Left hindlimb (tissue), 1 donor: ENCODE data around the gene TECTB.

Experiments used
- DNase-seq: peaks from one replicate; pipeline ENCODE4 v3.0.0-alpha.2; 2018

Gene TECTB

GRCh38 chr10:112313234-112313633, 30.0 kb downstream of the TECTB start:
- DNase-seq = no peak

DNA sequence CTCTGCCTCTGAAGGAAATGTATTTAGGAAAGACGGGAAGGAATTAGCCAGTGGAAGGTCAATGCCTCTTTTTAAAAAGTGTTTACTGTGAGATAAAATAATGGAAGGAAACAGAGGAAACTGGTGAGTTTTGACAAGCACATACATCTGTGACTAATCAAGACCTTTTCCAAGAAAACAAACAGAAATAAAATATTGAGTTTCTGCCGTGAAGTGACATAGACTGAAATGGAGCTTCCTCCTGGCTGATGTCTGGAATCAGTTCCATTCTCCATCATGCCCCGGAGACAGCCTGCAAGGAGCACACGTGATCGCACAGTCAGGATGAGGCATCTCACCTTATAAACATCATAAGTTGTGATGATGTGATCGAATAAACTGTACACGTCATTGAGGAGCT, 30.7 kb downstream of the TECTB start:
- DNase-seq = no peak

DNA sequence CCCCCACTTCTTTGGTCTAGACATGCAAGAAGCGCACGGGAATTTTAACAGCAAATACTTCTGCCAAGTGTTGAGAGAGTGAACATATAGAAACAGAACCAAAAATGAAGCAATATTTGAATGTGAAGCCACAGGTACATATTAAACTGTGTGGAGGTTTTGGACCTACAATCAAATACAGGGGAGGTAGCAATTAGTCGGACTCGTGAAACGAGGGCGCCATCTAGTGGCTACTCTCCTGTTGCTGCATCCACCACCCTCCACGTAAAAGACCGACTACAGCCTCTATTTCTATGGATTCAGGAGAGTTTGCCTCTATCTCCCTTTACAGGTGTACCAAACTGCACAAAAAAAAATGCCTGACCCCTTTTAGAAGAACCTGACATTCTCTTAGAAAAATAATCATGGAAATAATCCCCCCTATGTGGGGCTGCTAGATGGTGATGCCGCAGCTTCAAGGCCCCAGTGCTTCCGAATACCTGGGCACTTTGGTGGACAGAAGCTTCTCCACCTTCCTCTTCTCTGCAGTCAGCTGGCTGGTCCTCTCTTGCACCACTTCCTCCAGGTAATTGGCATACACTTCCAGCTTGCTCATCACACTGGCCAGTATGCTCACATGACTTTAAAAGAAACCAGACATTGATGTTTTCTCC, 31.7 kb downstream of the TECTB start:
- DNase-seq = peak; percentile 64

DNA sequence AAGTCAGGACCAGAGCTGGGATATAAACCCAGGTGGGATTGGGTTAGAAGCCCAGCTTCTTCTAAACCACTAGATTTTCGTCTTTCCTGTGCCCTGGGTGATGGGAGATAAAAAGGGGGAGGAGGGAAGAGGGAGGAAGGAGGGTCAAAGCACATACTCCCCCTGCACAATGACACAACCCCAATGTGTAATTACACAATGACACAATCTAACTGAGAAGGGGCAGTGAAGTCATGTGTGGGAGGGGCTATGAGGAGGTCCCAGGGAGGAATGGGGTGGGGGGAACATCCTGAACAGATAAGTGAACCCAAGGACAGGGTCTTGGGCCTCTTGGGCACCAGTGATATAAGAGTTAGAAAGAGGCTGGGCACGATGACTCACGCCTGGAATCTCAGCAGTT, 44.5 kb downstream of the TECTB start:
- DNase-seq = no peak

DNA sequence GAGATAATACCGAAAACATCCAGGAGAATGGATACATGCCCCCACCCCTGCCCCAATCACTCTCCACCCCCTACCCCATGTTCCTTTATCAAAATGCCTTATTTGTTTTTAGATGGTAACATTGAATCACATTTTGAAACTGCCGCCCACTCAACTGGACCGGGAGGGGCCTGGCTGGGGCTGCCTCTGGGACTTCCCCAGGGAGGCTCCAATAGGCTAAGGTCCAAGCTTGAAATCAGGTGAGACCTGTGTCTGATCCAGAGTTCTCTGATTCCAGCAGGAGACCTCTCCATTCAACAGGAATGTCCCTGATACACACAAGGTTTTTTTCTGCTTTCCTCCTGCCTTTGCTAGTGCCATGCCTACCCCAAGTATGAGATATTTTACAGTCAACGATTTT, 47.0 kb downstream of the TECTB start:
- DNase-seq = no peak

DNA sequence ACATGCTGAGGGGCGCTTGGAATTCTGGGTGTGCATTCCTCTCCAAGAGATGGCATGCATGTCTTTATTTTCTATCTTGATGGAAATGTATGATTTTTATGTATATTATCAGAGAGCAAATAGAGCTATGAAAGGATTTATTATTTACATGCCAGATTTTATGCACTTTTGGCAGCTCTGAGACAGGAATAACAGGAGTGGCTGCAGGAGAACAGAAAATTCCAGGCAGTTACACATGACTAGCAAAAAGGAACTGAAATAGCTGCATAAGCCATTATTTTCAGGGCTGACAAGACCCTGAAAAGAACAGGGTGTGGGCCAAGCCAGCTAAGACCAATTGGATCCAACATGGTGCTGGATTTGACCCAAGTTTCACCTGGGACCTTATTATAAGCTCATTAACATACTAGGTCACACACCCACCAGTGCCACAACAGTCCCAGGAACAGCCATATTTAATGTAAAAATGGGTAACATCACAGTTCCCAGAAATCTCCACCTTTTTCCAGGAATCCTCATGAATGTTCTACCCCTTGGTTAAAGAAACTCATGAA, 47.5 kb downstream of the TECTB start:
- no peak for DNase-seq

GRCh38 chr10:112332022-112332421, 48.8 kb downstream of the TECTB start:
- no peak for DNase-seq

GRCh38 chr10:112332509-112333228, 49.5 kb downstream of the TECTB start:
- DNase-seq = no peak

GRCh38 chr10:112333452-112333851, 50.3 kb downstream of the TECTB start:
- no peak for DNase-seq

GRCh38 chr10:112335111-112335867, 52.1 kb downstream of the TECTB start:
- no peak for DNase-seq

- no peak for DNase-seq
Measured at GRCh38 chr10:112335868-112336265, 52.7 kb downstream of the TECTB start.

DNA sequence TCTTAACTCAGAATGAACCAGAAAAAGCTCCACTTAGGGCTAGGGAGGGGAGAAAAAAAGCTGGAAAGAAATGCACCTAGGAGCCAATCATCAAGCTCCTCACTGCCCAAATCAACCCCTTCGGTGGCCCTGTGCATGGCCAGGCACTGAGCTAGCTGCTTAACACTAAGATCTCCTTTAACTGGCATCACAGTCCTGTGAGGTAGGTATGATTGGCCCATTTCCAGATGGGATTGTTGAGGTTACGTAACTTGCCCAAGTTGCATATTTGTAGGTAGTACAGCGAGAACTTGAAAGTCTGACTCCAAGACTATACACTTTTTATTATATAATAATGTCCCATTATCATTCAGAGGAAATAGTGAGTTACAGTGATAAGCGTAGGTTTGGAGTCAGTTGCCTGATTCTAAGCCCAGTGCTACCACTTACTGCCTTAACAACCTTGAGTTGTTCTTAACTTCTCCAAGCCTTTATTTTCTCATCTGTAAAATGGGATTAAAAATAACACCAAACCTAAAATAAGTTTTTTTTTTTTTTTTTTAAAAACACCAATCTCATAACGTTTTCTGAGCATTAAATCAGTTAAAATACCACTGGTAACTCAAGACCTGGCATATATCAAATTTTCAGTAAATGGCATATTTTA, 53.5 kb downstream of the TECTB start:
- no peak for DNase-seq

GRCh38 chr10:112338957-112339356, 55.8 kb downstream of the TECTB start:
- no peak for DNase-seq

- DNase-seq = no peak
Measured at GRCh38 chr10:112340601-112341000, 57.4 kb downstream of the TECTB start.

DNA sequence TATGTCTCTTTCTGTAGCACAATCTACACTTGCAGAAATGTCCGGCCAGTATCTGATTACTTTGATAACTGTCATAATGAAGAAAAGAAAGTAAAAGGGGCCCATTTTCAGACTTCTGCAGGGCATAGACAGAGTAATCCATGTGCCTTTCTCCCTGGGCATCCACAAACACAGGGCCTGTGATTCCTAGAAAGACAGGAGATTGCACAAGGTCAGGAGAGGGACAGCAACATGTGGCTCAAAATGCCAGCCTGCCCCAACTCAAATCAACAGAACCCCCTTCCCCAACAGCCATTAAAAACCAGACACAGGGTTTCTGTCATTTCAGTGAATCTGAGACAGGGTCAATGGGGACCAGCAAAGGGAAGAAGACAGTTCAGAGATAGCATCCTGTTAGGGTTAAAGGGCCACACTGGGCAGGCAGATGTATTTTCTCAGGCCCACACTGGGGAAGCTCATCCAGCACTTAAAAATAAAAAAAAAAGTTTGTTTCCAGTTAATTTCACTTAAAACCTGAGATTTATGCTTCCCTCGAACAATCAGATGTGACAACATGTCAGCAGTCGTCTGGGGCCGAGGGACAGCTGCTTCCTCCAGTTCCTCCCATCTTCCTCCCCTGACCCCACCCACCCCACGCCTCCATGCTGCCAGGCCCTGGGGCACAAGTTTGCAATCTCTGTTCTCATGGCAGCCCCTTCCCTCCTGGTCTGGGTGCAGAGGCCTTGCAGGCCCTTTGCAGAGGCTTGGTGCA, 60.0 kb downstream of the TECTB start:
- DNase-seq = no peak

DNA sequence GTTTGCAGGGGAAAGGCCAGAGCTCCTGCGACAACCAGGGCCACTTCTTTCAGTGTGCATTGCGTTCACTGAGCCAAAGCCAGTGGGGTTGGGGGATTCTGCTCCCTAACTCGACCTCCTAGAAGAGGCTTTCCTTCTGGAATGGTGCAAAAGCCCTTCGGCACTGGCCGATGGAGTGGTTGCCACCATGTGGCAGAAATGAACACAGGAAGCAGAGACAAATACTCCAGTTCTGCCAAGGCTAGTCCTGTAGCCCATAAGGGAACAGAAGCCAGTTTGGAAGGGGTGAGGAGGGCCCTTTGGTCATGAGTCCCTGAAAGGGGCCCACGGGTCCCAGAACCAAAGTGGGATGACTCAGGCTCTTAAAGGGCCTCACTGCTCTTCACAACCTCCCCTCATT, 61.1 kb downstream of the TECTB start:
- no peak for DNase-seq

- DNase-seq = no peak
Measured at GRCh38 chr10:112345202-112345601, 62.0 kb downstream of the TECTB start.

GRCh38 chr10:112345743-112346142, 62.5 kb downstream of the TECTB start:
- DNase-seq = no peak

- DNase-seq = no peak
Measured at GRCh38 chr10:112346774-112347173, 63.6 kb downstream of the TECTB start.

GRCh38 chr10:112347709-112348671, 64.8 kb downstream of the TECTB start:
- DNase-seq = no peak

- no peak for DNase-seq
Measured at GRCh38 chr10:112348759-112349158, 65.6 kb downstream of the TECTB start.
